NCI-H524 treated with DMSO at 0.1 percent for 48 hours (cell line): ENCODE data around the gene MIER1.
A peak's percentile ranks its signal among the peaks of the same experiment; 100 is the strongest.
"Not testable (repeated sequence)": the region's sequence is repeated elsewhere in the genome, so short reads cannot be mapped to it uniquely, and the experiment has no call there.

Source experiments
- DNase-seq: peaks from one replicate; lab custom pipeline; 2025; lab: John Stamatoyannopoulos, UW

Gene MIER1

DNA sequence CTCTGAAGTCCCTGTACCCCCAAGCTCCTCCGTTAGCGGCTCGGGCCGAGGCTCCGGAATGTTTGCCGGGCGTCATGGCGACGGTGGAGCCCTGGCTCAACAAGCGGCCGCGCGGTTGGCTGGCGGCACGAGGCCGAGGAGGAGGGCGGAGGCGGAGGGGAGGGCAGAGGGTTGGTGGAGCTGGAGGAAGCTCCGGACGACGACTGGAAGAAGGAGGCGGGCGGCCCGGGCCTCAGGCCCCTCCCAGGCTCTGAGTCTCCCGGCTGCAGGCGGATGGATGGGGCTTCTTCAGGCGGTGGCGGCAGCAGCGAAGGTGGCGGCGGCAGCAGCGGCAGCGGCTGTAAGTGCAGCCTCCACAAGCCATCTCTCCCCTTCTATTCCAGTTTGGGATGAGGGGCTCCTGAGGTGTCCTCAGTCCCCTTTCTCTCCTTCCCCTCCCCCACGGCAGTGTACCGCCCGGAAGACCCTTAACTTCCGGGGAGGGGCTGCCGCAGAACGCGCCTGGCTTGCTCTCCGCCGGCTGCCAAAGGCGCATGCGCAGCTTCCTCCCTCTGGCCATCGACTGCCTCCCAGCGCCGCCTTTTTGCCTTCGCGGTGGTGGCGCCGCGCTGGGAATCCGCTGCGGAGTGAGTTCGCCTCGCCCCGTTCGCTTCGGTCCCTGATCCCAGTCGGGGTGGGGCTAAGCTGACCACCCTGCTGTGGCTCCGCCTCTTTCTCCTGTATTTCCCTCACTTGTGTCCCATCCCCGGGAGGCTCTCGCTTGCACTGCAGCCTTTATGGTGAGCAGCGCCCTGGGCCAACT lies at the start of gene MIER1, which contains the start of gene DNAI4:
Gene MIER1, plus strand, starts transcription at position 235 of the 802 bp plus-strand sequence. Its CDS starts 39 bp downstream, at position 274.
Gene DNAI4, minus strand, starts transcription at position 101 of the 802 bp plus-strand sequence. Its CDS starts 25 bp downstream, at position 76.
- peak; percentile 86 for DNase-seq

DNA sequence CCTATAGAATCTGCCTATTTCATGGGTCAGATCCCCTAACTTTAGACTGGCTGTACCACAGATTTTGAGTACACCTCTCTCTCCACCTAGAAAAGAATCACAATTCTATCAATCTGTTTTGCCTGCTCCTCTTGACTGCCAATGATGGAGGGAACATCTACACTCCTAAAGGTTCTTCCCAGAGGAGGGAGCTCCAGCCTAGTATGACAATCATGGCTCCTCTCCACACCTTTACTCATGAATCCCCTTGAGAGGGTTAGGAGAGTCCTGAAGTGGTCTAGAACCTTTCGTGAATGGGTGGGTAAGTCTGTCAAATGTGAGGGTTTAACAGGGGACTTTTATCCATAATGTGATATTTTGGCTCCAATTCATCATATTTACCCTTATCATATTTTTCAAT lies 48.1 kb upstream of the MIER1 start:
- no peak for DNase-seq

DNA sequence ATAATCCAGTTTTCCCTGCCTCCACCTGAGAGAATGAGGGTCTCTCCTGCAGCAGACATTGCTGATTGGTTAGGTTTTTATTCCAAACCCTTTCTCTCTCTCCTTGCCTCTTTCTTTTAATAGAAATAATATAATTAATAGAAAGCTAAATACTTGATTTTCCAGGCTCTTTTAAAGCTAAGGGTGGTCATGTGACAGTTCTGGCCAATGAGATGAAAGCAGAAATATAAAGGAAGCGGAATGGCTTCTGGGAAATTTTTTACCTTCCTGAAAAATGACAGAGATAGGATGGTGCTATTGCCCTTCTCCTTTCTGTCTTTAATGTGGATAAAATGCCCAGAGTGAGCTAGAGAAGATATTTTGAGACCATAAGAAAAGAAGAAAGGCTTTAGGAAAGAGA lies 35.8 kb upstream of the MIER1 start:
- DNase-seq = no peak

DNA sequence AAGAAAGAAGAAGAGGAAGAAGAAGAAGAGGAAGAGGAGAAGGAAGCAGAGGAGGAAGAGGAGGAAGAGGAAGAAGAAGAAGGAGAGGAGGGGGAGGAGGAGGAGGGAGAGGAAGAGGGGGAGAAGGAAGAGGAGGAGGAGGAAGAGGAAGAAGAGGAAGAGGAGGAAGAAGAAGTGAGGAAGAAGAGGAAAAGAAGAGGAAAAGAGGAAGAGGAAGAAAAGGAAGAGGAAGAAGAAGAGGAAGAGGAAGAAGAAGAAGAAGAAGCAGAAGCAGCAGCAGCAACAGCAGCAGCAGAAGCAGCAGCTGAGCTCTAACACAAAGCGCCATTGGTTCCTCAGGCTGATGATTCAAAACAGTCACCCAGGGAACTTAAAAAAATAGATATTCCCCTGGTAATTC lies 34.2 kb upstream of the MIER1 start:
- DNase-seq = no peak

DNA sequence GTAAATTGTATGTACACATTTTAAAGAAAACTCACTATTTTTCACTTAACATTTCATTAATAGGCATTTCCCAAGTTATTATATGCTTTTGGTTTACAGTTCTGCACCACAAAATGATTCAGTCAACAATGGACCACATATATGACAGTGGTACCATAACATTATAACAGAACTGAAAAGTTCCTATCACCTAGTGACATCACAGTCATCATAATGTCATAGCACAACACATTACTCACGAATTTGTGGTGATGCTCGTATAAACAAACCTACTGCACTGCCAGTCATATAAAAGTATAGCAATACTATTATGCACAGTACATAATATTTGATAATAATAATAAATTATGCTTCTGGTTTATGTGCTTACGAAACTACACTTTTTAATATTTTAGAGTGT lies 31.1 kb upstream of the MIER1 start:
- DNase-seq = no peak

DNA sequence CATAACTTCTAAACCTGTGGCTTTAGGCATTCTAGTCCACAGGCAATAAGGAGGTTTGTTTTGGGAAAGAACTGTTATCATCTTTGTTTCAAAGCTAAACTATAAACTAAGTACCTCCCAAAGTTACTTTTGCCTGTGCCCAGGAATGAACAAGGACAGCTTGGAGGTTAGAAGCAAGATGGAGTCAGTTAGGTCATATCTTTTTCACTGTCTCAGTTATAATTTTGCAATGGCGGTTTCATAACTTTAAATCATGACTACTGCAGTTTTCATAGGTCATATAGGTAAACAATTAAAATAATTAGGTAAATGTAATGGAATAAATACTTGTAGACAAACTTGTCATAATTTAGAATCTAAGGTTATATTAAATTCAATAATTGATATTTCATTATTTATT lies 9.6 kb upstream of the MIER1 start:
- not testable (repeated sequence) for DNase-seq

DNA sequence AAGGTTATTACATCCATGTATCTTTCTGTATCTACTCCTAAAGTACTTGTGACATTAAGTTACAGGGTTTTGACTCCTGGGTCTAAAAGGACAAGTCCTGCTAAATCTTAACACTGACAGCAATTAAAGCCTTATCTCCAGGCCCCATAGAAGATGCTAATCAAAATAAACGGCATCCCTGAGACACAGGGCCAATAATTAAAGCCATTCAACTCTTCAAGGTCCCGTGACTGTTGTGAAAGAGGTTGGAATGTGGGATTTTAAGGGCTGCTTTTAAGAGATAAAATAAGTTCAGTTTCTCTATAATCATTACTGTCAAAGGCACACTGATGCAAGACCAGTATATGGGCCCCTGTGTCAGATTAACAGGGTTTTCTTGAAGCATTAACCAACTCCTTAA lies 8.5 kb upstream of the MIER1 start:
- no peak for DNase-seq

DNA sequence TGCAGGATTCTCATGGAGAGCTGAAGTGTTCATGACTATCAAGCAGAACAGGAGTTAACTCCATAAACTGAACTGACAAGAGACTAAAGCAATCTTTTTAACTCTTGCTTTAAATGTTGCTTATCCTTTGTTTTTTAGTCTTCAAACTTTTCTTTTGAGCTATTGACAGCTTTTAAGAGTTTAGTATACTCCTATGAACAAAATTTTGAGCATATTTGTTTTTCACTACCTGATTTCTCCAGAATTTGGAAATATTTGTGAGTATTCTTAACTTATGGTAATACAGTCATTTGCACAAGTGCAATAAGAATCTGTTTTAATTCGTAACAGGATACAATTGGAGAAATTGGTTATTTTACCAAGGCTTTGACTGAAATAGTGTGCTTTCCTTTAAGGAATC lies 7.3 kb upstream of the MIER1 start:
- DNase-seq = no peak

DNA sequence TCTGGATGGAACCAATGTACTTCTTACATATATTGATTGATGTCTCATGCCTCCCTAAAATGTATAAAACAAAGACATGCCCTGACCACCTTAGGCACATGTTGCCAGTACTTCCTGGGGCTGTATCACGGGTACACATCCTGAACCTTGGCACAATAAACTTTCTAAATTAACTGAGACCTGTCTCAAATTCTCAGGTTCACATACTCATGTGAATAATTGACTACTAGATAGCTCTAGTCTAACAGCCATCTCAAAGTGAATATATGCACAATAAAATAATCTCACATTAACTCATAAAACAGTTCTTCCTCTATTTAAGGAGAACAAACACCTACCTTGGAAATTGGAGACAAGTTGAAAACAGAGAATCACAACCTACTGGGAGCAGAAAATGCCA lies 5.7 kb upstream of the MIER1 start:
- DNase-seq = no peak

DNA sequence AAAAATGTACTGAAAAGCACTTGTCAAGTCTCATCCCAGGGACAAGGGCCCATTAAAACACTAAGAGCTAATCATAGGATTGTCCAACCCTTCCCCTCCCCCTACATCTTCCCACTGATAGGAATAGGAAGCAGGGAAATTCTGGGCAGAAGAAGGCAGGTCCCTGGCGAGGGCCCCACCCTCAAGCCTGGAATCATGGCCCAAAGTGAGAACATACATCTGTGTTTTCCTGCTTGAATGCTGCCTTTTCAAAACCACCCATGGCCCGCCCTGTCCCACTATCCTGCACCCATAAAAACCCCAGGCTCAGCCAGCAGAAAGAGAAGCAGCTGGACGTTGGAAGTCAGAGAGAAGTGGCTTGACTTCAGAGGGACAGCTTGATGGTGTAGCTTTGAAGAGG lies 5.0 kb upstream of the MIER1 start:
- DNase-seq = no peak

DNA sequence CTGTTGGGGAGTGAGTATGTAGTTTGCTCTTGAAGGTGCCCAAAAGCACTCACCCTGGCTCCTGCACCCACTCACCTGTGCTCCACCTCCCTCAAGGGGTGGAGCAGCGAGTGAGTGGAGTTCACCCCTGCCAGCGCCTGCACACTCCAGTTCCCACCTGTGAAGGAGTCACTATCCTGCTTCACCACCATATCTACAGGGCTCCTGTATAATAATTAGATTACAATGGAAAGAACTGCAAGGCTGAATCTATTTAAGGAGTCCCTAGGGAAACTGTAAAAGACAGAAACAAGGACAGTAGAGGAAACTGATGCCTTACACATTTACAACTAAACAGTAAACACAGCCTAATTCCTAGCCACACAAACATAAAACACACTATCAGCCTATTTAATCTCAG lies 4.2 kb upstream of the MIER1 start:
- DNase-seq = no peak

DNA sequence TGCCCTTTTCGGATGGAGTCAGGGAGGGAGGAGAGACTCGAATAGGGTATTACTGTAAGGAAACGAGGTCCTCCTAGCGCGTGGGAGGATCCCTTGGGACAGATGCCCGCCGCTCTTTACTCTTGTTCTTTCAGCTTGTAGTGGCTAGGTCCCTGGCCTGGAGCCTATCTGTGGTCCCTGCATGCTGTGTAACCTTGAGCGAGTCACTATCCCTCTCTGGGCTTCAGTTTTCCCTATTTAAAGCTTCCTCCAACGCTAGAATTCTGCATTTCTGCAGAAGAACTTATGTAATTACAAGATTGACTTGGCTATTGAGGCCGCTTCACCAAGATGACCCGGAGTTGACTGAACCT lies 744 bp downstream of the MIER1 start:
- no peak for DNase-seq

DNA sequence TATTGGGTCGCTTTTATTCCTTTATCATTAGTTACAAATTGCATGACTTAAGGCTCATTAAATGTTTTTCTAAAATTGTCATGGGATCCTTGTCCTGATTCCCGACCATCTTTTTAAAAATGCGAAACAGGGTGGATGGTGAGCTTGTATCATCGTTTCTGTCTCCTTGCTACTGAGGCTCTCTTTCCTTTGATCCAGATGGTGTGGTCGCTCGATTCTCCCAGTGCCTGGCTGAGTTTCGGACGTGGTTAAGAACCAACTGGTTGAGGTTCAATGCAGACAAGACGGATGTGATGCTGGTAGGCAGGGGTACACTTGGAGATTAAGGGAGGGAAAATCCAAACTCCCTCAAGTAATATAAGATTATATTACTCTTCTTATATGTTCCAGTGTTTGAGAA lies 1.2 kb downstream of the MIER1 start:
- DNase-seq = no peak

DNA sequence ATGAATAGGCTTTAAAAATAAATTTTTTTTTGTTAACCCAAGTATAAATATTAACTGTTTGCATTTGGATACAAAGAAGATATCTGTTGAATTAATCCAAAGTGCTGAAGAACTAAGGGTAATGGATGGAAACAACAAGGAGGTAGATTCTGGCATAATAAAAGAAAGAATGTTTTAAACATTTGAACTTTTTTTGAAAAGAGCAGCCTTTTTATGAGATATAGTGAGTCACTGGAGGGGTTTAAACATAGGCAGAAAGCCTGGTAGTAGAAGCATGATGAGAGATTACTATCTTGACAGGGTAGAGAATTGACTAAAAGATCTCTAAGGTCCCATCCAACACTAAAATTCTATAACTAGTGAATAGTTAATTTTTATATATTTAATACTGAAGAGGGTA lies 2.7 kb downstream of the MIER1 start:
- DNase-seq = no peak

DNA sequence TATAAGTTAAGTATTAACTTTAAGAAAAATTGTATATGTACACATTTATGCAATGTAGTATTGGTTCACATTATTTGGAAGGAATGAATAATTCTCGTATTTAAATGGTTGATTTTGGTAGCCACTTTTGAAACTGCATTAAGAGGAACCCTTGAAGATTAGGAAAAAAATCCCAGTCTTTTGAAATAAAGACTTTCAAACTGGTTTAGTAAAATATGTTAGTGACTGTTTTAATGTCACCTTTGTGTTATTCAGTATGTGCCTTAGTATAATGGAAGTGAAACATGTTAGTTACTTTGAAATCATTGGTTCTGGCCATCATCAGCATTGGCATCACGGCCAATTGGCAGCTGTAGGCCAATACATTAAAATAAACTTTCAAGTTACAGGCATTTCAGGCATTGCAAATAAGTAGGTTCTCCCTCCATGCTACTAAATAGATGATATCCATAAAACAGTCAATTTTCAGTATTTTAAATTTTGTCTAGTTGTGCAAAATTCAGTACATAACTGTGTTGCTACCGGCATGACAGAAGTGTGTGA lies 4.4 kb downstream of the MIER1 start:
- no peak for DNase-seq

DNA sequence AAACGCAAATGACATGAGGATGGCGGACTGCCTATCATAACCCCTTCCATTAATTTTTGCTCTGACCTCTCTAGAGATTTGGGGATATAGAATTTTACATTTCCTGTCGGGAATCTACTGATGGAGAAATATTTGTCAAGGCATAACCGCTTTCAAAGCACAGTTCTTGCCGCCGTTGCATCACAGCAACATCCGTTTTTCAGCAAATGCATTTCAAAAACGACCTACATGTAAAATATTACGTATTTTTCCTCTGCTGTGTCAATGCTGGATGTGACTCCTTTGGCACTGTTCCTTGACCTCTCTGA lies 4.9 kb downstream of the MIER1 start:
- no peak for DNase-seq

DNA sequence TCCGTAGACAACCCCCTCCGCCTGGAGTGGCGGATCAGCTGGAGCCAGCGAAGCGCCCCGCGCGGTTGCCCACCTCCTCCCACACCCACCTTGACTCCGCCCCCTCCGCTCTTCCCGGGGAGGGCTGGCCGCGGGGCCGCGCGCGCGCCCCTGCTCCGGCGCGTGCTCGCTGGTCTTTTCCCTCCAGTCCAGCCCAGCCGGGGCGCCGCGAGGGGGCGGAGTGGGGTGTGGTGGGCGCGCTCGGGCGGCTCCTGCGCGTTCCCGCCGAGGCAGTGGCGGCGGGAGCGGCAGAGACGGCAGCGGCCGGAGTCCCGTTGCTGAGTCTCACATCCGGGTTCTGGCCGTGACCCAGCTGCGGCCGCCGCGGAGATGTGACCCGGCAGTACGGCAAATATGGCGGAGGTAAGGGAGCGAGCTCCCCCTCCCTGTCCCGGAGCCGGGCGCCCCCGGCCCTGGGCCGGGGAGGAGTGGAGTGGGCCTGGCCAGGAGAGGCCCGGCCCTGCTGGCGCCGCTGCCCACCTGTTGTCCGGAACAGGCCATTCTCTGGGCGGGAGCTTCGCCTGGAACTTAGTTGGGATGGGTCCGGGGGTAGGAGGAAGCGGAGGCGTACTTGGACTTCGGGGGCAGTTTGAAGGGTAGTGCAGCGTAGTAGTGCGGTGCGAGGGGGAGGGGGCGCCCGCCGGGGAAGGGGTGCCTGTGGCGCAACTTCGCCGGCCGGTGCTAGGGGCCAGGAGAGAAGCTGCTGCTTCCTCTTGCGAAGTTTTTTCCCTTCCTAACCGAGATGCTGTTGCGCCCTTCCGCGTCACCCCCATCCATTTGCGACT lies 5.4 kb downstream of the MIER1 start:
- DNase-seq = peak; percentile 41

DNA sequence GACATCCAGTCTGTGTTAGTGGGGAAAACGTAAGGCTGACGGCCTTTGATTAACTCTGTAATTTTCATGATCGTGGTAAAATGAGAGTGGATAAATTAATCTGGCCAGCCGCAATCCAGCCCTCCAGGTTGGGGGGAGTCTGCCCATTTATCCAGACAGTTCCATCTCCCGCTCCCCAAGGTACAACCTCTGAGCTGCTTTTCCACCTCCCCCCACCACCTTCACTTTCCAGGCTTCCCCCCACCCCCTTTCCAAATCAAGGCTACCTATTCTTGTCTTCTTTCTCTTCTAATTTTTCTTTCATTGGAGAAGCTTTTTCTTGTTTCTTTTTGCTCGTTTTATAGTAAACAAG lies 6.0 kb downstream of the MIER1 start:
- no peak for DNase-seq

DNA sequence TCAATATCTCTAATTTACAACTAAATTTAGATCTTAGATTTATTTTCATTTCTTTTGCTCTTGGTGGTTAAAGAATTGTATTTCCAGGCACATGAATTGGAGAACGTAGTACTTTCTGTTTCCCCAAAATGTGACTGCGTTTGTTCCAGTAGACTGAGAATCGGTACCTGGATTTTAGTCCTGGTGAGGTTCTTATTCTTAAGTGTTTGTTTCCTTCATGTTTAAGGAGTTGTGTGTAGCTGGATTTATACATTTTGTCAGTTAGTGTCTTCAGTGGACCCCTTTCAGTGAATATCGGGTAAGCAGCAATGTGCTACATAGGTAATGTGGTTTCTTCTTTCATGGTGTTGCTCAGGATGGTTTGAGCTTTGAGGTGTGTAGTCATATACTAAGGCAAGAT lies 6.8 kb downstream of the MIER1 start:
- no peak for DNase-seq

DNA sequence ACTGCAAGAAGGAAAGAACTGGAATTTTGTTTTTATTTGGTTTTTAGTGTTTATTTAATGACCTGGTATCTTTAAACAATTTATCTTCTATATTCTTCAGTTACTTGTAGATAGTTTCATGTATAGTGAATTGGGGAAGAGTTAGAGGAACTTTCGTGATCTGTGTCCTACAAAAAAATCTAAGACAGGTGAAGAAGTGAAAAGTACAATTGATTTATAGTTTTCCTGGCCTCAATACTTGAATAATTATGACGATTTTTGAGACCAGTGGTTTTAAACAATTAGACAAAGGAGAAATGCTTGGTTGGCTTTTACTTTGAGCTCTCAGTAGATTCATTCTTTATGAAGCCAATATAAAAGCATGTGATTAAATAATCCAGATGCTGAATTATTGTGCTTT lies 7.5 kb downstream of the MIER1 start:
- no peak for DNase-seq

DNA sequence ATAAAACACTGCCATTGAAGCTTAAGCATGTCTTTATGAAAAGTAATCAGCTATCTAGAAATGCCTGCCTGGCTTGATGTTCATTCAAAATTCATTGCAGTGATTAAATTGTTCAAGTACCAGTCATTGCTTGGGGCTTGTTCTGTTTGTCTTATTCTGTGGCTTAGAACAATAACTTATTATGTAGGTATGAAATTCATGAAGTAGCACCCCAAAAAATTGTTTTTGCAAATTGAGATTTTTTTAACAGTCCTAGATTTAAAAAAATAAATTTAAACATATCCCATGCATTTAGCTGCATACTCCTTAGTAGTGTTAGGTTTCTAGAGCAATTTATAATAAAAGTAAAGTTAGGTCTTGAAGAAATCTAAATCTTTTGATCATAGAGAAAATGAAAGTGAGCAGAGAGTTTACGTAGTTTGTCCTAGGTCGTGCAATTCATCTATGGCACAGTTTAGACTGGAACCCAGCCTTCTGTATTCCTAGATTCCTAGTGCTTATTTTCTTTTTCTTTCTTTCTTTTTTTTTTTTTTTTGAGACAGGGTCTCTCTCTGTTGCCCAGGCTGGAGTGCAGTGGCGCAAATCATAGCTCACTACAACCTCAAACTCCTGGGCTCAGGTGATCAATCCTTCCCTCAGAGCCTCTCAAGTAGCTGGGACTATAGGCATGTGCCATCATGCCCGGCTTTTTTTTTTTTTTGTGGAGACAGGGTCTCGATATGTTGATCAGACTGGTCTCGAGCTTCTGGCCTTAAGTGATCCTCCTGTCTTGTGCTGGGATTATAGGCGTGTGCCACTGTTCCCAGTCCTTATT lies 9.3 kb downstream of the MIER1 start:
- no peak for DNase-seq

DNA sequence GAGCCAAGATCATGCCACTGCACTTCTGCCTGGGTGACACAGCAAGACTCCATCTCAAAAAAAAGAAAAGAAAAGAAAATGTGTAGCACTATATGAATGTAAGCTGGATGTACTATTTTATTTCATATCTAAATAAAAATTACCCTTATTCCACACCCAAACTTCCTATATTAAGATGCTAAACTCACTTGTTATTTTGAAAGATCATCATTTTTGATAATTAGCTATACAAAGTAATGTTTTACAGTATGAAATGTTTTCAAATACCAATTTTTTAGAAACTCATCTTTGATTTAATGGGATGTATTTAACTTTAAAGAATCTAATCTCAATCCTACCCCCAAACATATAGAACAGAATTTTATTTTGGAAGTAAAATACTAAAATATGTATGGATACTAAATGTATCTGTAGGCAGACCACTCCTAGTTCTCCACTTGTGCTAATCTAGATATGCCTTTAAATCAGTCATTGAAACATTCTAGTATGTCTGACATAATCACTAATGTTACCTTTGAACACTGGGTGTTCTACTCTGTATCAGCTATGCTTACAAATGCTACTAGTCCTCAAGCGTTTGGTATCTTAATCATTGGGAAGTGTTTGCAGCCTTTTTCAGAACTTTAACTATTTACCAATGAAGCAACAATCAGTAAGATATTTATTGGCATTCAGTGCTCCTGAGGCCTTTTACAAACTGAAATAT lies 12.9 kb downstream of the MIER1 start:
- DNase-seq = no peak
